Adrenal gland (tissue), 5 donors: ENCODE measurements around the gene TTC27.

Experiments
- CTCF ChIP-seq, 6 experiments: fragments of 450-650 bp in 4 of 6; fragments of 200-600 bp in 2 of 6; sonication (generic) in 1 of 6; IDR thresholded peaks; 1 replicate in 5 of 6; 2 replicates in 1 of 6; pipeline versions ENCODE4 v1.5.1 to v1.8.0; 2016 to 2021; ENCODE audit warnings: antibody characterized with exemption in 6 of 6, mild to moderate bottlenecking in 2 of 6, moderate library complexity in 1 of 6
- POLR2A ChIP-seq, 2 donors: fragments of 450-650 bp; IDR thresholded peaks; one replicate each; pipeline ENCODE4 v1.6.1; 2017; ENCODE audit warnings: antibody characterized with exemption in 2 of 2, mild to moderate bottlenecking in 2 of 2, moderate library complexity in 1 of 2
- donor health status: DM: no; HTN: no; CAD: no.

- TF ChIP-seq POLR2A (IDR thresholded peaks at IDR 0.05) (no peak), CTCF (IDR thresholded peaks at IDR 0.05) (no peak)
These were observed 235.5 kb downstream of the TTC27 start for GRCh38 chr2:32863326-32863725.
